ENCODE data around the gene TBC1D3K. TPM values are rescaled to one million over a fixed set of nuclear protein-coding genes. Genes with fewer than 3 reads are reported as not detected.

Gene TBC1D3K
- total RNA-seq, 1 experiment from 2014 or later: not detected

Other genes with a start within 250 kb of the TBC1D3K start
- not detected in 2 replicates for gene HNF1B, start 179.4 kb upstream of the TBC1D3K start, total RNA-seq (2021)
- gene TBC1D3L, start 64.6 kb downstream of the TBC1D3K start, total RNA-seq (2021): 5.4 and 6.4 TPM in 2 replicates
- gene TBC1D3D, start 79.6 kb downstream of the TBC1D3K start, total RNA-seq (2021): 0.49 and 0.76 TPM in 2 replicates
- gene TBC1D3C, start 144.2 kb downstream of the TBC1D3K start, total RNA-seq (2021): not detected in 2 replicates
- not detected in 2 replicates for gene TBC1D3E, start 203.5 kb downstream of the TBC1D3K start, total RNA-seq (2021)

Data from A673 (cell line).